ENCODE data around the gene GCAT. TPM values are rescaled to one million over a fixed set of nuclear protein-coding genes. Genes with fewer than 3 reads are reported as not detected.

Gene GCAT
- total RNA-seq, 2 experiments from 2014 or later = 13.2 to 14.1 TPM

GRCh38 chr22:37820350-37820749 lies 12.6 kb downstream of the GCAT start:
- peaks cover 15% of the 10 kb centered on the region for H3K4me1 Mint-ChIP-seq
- H3K4me3 Mint-ChIP-seq = no peak overlapping the region
- H3K27ac Mint-ChIP-seq = no peak overlapping the region
- ChIA-PET CTCF (interaction anchor here (0.7 to 6.4 kb wide), 4 partner anchors 12 to 41 kb away, joined by 3 to 141 read pairs (median 40); partner anchors contain the start of genes ANKRD54 and GCAT), POLR2A (no interaction called here)
- DNase-seq = no peak
- no peaks in the 10 kb centered on the region for H3K9me3 Mint-ChIP-seq
- H3K27me3 Mint-ChIP-seq = peaks cover 26% of the 10 kb centered on the region
- H3K36me3 Mint-ChIP-seq (ENCODE audit: low read depth) = peaks cover 4% of the 10 kb centered on the region

- CTCF ChIA-PET = interaction anchor here (3.1 kb wide), 1 partner anchor 41 kb away, joined by 8 read pairs; no protein-coding TSS in a partner anchor
- H3K36me3 Mint-ChIP-seq (ENCODE audit: low read depth) = peaks cover 3% of the 10 kb centered on the region
- H3K9me3 Mint-ChIP-seq = no peaks in the 10 kb centered on the region
- H3K4me3 Mint-ChIP-seq = no peak overlapping the region
- POLR2A ChIA-PET = interaction anchor here (0.8 to 1.5 kb wide), 3 partner anchors 13 to 39 kb away, joined by 3 to 4 read pairs (median 3); partner anchors contain the start of gene GCAT
- H3K27me3 Mint-ChIP-seq = peaks cover 26% of the 10 kb centered on the region
- DNase-seq = no peak
- peaks cover 20% of the 10 kb centered on the region for H3K4me1 Mint-ChIP-seq
- no peak overlapping the region for H3K27ac Mint-ChIP-seq
Observed at GRCh38 chr22:37822079-37822833, 14.5 kb downstream of the GCAT start.

- no peak within 1 kb of the TSS for H3K27ac Mint-ChIP-seq
- peaks cover 14% of the 10 kb centered on the region for H3K4me1 Mint-ChIP-seq
- peaks cover 24% of the 10 kb centered on the region for H3K27me3 Mint-ChIP-seq
- H3K36me3 Mint-ChIP-seq (ENCODE audit: low read depth) = peaks cover 4% of the 10 kb centered on the region
- DNase-seq = no peak
- CTCF ChIA-PET = interaction anchor here (0.5 to 3.1 kb wide), 6 partner anchors 21 to 123 kb away, joined by 3 to 8 read pairs (median 4); partner anchors contain the start of genes ANKRD54 and MICALL1
- POLR2A ChIA-PET = interaction anchor here (0.8 to 2.5 kb wide), 4 partner anchors 12 to 38 kb away, joined by 3 to 9 read pairs (median 4); partner anchors contain the start of genes ANKRD54 and GCAT
- H3K9me3 Mint-ChIP-seq = no peaks in the 10 kb centered on the region
- peak within 1 kb of the TSS; percentile 67 for H3K4me3 Mint-ChIP-seq
Observed at GRCh38 chr22:37823134-37823985, 15.6 kb downstream of the GCAT start, which contains the start of gene GALR3. TSS of gene GALR3 (plus strand) at chr22:37823382. CDS start at chr22:37823407, 25 bp downstream.

- H3K27me3 Mint-ChIP-seq = peaks cover 18% of the 10 kb centered on the region
- H3K4me3 Mint-ChIP-seq = peak overlapping the region; percentile 72
- H3K36me3 Mint-ChIP-seq (ENCODE audit: low read depth) = peaks cover 4% of the 10 kb centered on the region
- H3K27ac Mint-ChIP-seq = no peak overlapping the region
- ChIA-PET CTCF (interaction anchor here (0.6 to 3.1 kb wide), 8 partner anchors 8 to 393 kb away, joined by 3 to 8 read pairs (median 3); partner anchors contain the start of genes ANKRD54 and MICALL1), POLR2A (interaction anchor here (1.7 to 2.5 kb wide), 2 partner anchors 16 to 19 kb away, joined by 9 to 11 read pairs; partner anchors contain the start of genes ANKRD54 and GCAT)
- peaks cover 8% of the 10 kb centered on the region for H3K4me1 Mint-ChIP-seq
- H3K9me3 Mint-ChIP-seq = no peaks in the 10 kb centered on the region
- DNase-seq = no peak
Observed at GRCh38 chr22:37824674-37825641, 17.2 kb downstream of the GCAT start.

GRCh38 chr22:37827056-37827455 lies 19.3 kb downstream of the GCAT start:
- peaks cover 6% of the 10 kb centered on the region for H3K27me3 Mint-ChIP-seq
- no peak for DNase-seq
- peaks cover 8% of the 10 kb centered on the region for H3K4me1 Mint-ChIP-seq
- H3K4me3 Mint-ChIP-seq = no peak overlapping the region
- POLR2A ChIA-PET = interaction anchor here (1.2 to 2.0 kb wide), 2 partner anchors 9 to 17 kb away, joined by 3 to 6 read pairs; partner anchors contain the start of gene ANKRD54
- H3K9me3 Mint-ChIP-seq = no peaks in the 10 kb centered on the region
- H3K27ac Mint-ChIP-seq = no peak overlapping the region
- CTCF ChIA-PET = no interaction called here
- H3K36me3 Mint-ChIP-seq (ENCODE audit: low read depth) = peaks cover 9% of the 10 kb centered on the region

GRCh38 chr22:37830093-37830842 lies 22.5 kb downstream of the GCAT start:
- H3K4me3 Mint-ChIP-seq = no peak overlapping the region
- CTCF ChIA-PET = no interaction called here
- H3K27me3 Mint-ChIP-seq = no peaks in the 10 kb centered on the region
- DNase-seq = no peak
- H3K9me3 Mint-ChIP-seq = no peaks in the 10 kb centered on the region
- POLR2A ChIA-PET = interaction anchor here (1.5 kb wide), 1 partner anchor 13 kb away, joined by 6 read pairs; the partner anchor contains the start of gene ANKRD54
- no peak overlapping the region for H3K27ac Mint-ChIP-seq
- peaks cover 30% of the 10 kb centered on the region for H3K36me3 Mint-ChIP-seq (ENCODE audit: low read depth)
- peaks cover 5% of the 10 kb centered on the region for H3K4me1 Mint-ChIP-seq

GRCh38 chr22:37831472-37831871 lies 23.7 kb downstream of the GCAT start:
- POLR2A ChIA-PET = no interaction called here
- Mint-ChIP-seq H3K4me1 (no peaks in the 10 kb centered on the region), H3K4me3 (no peak overlapping the region), H3K9me3 (no peaks in the 10 kb centered on the region), H3K36me3 (ENCODE audit: low read depth) (peaks cover 30% of the 10 kb centered on the region), H3K27me3 (no peaks in the 10 kb centered on the region), H3K27ac (no peak overlapping the region)
- no peak for DNase-seq
- CTCF ChIA-PET = no interaction called here

GRCh38 chr22:37832022-37832857 lies 24.5 kb downstream of the GCAT start:
- H3K27ac Mint-ChIP-seq = no peak overlapping the region
- no peak overlapping the region for H3K4me3 Mint-ChIP-seq
- peaks cover 35% of the 10 kb centered on the region for H3K36me3 Mint-ChIP-seq (ENCODE audit: low read depth)
- H3K4me1 Mint-ChIP-seq = no peaks in the 10 kb centered on the region
- POLR2A ChIA-PET = no interaction called here
- H3K27me3 Mint-ChIP-seq = no peaks in the 10 kb centered on the region
- CTCF ChIA-PET = no interaction called here
- no peaks in the 10 kb centered on the region for H3K9me3 Mint-ChIP-seq
- no peak for DNase-seq

- H3K27ac Mint-ChIP-seq = peak overlapping the region; percentile 67
- H3K36me3 Mint-ChIP-seq (ENCODE audit: low read depth) = peaks cover 24% of the 10 kb centered on the region
- H3K27me3 Mint-ChIP-seq = no peaks in the 10 kb centered on the region
- peak overlapping the region; percentile 69 for H3K4me3 Mint-ChIP-seq
- peaks cover 22% of the 10 kb centered on the region for H3K4me1 Mint-ChIP-seq
- POLR2A ChIA-PET = interaction anchor here (0.6 kb wide), 2 partner anchors 65 to 787 kb away, joined by 3 read pairs; no protein-coding TSS in a partner anchor
- DNase-seq = no peak
- CTCF ChIA-PET = interaction anchor here (0.9 to 3.5 kb wide), 3 partner anchors 21 to 92 kb away, joined by 3 to 32 read pairs (median 4); no protein-coding TSS in a partner anchor
- H3K9me3 Mint-ChIP-seq = no peaks in the 10 kb centered on the region
Observed at GRCh38 chr22:37842015-37842793, 34.5 kb downstream of the GCAT start.

GRCh38 chr22:37843741-37844089 lies 36.0 kb downstream of the GCAT start:
- Mint-ChIP-seq H3K9me3 (no peaks in the 10 kb centered on the region), H3K4me3 (peak overlapping the region; percentile 85), H3K4me1 (peaks cover 33% of the 10 kb centered on the region), H3K36me3 (ENCODE audit: low read depth) (peaks cover 34% of the 10 kb centered on the region), H3K27ac (peak overlapping the region; percentile 85), H3K27me3 (no peaks in the 10 kb centered on the region)
- peak; percentile 65 for DNase-seq
- ChIA-PET CTCF (interaction anchor here (0.6 to 3.5 kb wide), 7 partner anchors 10 to 110 kb away, joined by 3 to 32 read pairs (median 4); partner anchors contain the start of genes C22orf23 and POLR2F), POLR2A (interaction anchor here (0.7 to 2.1 kb wide), 15 partner anchors 9 to 602 kb away, joined by 3 to 9 read pairs (median 4); partner anchors contain the start of gene GGA1)

Data from activated CD4-positive, alpha-beta memory T cell treated with anti-CD3 and anti-CD28 coated beads, Interleukin-2, amount 10 ng/mL, durations not matched to agents 7 days and 5 days (primary cell).